Left hindlimb (tissue), 1 donor: ENCODE data around the gene SST.

Experiments
- DNase-seq: peaks from one replicate; pipeline ENCODE4 v3.0.0-alpha.2; 2018

SST gene

DNA sequence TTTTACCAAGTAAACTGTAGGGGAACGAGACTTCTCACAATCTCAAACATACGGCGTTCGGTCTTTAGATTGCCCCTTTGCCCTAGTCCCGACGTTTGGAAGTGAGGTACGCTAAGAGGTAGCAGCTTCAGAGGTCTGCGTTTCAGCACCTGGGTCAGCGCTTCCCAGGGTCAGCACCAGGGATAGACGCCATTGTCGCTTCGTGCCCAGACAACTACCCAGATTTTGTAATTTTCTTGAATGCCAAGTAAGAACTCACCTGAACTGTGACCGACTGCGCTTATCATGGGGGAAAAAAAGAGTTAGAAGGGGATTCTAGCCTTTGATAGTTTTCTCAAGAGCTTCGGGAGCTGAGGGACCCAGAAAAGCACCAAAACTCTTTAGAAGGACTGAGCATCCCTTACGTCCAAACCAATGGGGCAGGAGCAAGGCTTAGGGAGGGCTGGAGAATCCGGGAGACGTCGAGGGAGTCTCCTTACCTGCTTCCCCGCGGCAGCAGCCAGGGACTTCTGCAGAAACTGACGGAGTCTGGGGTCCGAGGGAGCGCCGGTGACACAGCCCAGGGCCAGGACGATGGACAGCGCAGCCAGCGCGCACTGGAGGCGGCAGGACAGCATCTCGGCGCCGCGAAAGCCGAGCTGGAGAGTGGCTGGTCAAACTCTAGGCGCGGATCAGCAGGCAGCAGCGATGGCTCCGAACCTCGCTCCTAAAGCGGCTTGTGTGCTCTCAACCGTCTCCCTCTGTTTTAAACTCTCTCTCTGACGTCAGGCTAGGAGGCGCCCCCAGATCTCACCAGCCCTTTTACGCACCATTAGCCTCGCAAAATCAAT lies at the start of gene SST:
Gene SST, minus strand, starts transcription at position 720 of the 830 bp plus-strand sequence. Its CDS starts 103 bp downstream, at position 617.
- peak; percentile 69 for DNase-seq

DNA sequence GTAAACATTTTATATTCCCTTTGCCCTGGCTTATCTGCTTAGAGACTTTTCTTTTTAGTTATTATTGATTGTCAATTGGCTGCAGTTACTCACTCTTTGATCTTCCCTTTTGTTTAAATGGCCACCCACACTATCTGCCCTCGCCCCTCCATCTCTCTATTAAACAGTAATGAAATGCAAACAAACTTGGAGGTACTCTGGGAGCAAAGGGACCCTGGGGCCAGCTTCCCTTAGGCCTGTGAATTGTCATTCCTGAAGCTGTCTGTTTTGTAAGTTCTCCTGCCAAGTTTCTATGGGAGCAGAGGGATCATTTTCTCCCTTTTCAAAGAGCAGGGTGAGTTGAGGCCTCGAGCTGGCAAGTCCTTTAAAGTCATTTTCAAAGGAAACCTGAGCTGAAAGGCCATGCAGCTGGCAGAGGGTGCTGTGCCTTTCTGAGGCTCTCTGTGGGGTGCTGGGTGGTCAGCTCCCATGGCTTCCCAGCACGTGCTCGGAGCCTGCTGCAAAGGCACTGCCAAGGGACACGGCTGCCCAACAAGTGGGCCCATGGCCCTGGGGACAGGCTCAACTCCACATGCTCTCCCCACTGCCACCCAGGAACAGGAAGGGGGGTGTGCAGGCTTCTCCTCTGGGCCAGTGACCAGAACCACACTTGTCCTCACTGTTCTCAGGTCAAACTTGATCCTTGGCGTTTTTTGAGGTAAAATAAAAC lies 49.6 kb upstream of the SST start:
- DNase-seq = no peak

DNA sequence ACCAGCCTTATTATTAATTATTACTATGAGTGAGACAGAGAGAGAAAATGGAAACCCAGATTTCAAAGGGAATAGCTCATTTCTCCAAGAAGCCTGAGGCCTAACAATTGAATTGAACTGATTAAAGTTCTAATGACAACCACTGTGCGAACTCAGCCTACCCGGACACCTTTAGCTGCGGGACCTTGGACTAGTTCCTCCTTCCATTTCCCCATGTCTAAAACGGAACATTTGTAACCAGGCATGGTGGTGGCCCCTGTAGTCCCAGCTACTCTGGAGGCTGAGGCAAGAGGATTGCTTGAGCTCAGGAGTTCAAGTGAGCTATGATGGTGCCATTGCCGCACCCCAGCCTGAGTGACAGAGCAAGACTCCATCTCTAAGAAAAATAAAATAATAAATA lies 48.6 kb upstream of the SST start:
- DNase-seq = no peak

DNA sequence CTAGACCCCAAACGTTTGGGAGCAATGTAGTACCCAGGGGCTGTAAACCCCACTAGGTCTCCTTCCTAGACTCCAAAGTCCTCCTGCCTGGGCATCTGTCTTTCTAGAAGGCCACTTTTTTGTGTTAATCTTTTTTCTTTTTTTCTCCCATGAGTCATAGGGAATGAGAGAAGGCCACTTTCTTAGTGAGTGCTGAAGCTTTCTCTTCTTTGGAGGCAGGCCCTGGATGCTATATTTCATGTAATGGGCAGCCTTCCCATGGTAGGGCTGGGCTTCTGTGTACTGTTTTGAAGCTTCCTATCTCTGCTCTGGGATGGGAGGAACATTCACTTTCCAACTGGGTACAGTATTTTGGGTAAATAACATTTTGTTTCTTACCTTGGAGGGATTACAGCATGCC lies 47.4 kb upstream of the SST start:
- DNase-seq = no peak

DNA sequence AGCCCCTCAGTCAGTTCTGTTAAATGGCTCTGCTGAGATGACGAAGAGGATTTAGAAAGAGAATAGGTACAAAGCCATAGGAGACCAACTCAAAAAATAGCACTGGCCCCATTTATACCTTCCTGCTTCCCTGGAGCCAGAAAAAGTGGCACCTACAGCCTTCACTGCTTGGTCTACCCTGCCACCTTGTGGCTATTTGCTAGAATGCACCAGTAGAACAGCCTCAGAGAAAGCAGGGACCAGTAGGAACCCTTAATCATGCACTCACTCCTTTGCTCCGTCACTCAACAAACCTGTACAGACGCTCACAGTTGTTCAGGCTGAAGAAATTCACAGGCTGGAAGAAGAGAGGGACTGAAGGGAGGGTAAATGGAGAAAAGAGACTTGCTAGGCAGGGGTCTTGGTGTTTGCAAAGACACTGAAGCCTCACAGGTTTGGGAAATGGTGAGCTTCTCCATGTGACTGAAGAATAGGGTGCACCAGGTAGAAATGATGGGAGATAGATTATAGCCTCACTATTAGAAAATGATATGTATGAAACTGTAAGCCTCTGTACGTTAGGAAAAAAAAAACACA lies 44.3 kb upstream of the SST start:
- no peak for DNase-seq

GRCh38 chr3:187713504-187713903 lies 43.3 kb upstream of the SST start:
- no peak for DNase-seq

DNA sequence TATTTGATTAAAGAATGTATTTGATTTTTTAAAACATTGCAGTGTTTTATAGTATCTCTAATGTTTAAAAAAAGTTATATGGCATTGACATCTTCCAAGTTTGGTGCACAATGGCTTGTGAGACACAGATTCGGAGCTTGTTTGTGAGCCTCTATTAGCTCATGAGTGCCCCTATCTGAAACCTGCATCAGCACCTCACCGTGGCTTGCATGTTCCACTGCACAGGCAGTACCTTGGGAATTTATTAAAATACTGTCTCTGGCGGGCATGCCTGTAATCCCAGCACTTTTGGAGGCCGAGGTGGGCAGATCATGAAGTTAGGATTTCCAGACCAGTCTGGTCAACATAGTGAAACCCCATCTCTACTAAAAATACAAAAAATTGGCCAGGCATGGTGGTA lies 39.0 kb upstream of the SST start:
- DNase-seq = no peak

DNA sequence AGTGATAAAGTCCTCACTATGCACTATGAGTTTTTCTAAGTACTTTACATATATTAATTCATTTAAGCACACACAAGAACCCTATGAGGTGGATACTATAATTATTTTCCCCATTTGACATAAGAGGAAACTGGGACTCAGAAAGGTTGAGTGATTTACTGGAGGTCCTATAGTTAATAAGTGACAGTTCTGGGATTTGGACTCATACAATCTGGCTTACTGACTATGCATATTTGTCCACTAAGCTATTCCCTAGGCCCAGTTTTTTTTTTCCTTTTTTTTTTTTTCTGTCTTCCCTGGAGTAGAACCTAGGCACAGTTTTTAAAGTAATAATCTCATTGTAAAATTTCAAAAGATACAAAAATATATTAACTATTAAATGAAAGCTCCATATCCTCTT lies 38.5 kb upstream of the SST start:
- DNase-seq = no peak

- DNase-seq = no peak
Observed at GRCh38 chr3:187706971-187707370, 36.8 kb upstream of the SST start.

DNA sequence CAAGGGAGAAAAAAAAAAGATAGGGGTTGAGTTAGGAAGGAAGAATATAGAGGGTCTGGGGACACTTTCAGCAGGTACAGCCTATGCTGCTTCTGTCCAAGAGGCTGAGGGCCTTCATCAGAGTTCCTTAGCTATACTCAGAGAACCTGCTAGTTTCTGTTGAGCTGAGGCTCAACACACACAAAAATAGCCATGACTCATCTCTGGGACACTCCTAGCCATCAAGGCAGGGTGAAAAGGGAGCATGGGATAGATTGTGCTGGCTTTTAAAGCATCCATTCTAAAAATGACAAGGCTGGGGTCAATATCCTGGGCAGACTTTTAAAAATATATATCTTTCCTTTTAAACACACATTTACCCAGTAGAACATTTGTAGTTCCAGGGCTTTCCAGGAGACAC lies 35.0 kb upstream of the SST start:
- DNase-seq = no peak

DNA sequence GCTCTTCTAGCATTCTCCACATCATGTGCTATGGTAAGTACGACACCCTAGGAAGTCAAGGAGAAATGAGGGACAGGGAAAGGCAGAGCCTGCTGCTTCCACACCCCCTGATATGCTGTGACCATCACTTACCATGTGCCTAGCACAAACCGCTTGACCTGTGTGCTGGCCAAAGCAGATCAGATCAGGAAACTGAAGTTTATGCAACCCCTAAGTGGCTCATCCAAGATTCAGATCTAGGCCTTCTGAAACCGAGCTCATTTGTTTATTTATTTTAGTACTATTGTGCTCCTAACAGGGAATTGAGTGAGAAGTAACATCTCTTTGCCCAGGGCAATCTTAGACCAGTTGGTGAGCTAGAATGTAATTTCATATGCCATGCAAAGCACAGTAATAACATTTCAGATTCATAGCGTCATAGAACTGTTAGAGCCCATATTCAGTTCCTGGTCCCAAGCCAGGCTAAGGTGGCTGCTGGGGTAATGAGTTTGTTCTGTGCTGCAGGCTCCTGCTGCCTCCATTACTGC lies 32.4 kb upstream of the SST start, which contains the start of gene RTP2:
Gene RTP2, minus strand, starts transcription at position 51 of the 527 bp plus-strand sequence. CDS start 429 bp downstream, outside the sequence.
- no peak for DNase-seq

GRCh38 chr3:187700249-187700648 lies 30.1 kb upstream of the SST start:
- DNase-seq = no peak

GRCh38 chr3:187698499-187699399 lies 28.6 kb upstream of the SST start:
- DNase-seq = no peak

- no peak for DNase-seq
Observed at GRCh38 chr3:187696021-187696420, 25.8 kb upstream of the SST start.

DNA sequence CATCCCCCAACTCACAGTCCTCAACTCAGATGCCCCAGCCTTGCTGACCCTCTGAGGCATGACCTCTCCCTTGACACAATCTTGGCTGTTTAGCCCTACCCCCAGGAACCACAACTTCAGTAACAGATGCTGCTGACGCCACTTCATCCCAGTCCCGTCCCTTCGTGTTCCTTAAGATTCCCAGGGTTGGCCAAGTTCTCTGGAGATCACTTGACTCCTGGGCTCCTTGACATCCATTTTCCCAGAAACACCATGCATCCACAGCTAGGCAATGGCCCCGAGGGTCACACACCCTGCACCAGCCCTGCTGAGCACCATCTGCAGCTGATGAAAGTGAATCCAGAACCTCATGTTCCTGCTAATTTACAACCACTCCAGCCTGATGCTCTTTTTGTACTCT lies 25.3 kb upstream of the SST start:
- DNase-seq = no peak

GRCh38 chr3:187694801-187695200 lies 24.6 kb upstream of the SST start:
- no peak for DNase-seq

GRCh38 chr3:187693431-187693830 lies 23.2 kb upstream of the SST start:
- no peak for DNase-seq

GRCh38 chr3:187689984-187690383 lies 19.8 kb upstream of the SST start:
- DNase-seq = no peak

- no peak for DNase-seq
Observed at GRCh38 chr3:187686621-187687273, 16.6 kb upstream of the SST start.

DNA sequence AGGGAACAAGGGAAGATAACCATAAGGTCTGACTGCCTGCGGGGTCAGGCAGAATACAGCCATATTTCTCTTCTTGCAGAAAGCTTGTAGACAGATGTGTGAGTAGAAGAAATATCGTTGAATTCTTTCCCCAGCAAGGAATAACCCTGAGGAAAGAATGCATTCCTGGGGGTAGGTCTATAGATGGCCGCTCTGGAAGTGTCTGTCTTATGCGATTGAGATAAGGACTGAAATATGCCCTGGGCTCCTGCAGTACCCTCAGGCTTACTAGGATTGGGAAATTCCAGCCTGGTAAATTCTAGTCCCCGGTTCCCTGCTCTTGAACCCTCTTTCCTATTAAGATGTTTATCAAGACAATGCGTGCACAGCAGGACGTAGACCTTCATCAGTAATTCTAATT lies 15.8 kb upstream of the SST start:
- no peak for DNase-seq

DNA sequence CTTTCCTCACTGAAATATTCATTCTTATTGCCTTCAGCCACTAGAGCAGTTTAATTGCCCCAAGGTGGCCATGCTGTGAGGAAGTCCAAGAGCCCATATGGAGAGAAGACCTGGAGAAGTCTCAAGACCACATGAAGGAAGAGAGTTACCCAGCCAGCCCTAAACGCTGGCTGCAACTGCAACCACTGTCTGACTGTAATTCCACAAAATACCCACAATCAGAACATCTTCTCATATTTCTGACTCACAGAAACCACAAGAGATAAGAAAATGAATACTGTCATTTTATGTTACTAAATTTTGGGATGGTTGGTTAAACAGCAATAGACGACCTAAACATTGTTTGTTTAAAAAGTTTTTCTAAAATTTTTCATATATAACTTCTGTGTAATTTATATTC lies 14.7 kb upstream of the SST start:
- no peak for DNase-seq

DNA sequence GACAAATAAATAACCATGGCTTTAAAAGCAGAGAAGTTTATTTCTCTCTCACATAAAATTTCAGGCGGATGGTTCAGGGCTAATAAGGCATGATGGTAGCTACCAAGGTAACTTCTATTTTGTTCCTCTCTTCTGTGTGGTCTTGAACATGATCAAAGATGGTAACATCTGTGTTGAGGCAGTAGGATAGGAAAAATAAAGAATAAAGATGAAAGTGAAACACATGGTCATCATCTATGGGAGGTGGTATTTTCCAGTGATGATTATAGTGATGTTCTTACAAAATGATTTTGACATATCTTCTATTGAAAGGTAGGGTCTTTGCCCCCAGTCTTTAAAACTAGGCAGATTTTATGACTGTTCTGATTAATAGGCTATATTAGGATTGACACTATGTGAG lies 14.2 kb upstream of the SST start:
- no peak for DNase-seq
